ENCODE data around the gene PTPRM. TPM values are rescaled to one million over a fixed set of nuclear protein-coding genes. Genes with fewer than 3 reads are reported as not detected.

PTPRM gene
- total RNA-seq, 1 experiment from 2014 or later, result 6.2 TPM

- no peaks in the 10 kb centered on the region; a peak in 1 of 7 replicates for H3K36me3 Mint-ChIP-seq (ENCODE audit: insufficient read depth in 1 of 3, low read depth in 3 of 3)
- WGBS (ENCODE audit: extremely low coverage, insufficient read length, low lambda C conversion rate), result no CpG with 5 or more reads among the region's 5 CpGs
- Histone ChIP-seq H2BK5ac (ENCODE audit: insufficient read length, low read length) (no peak overlapping the region), H3K23ac (ENCODE audit: insufficient read length, low read depth, low read length) (no peak overlapping the region), H3K27ac (ENCODE audit: insufficient read length, low read depth, low read length) (no peak overlapping the region), H3K79me2 (ENCODE audit: insufficient read depth, low read length) (no peaks in the 10 kb centered on the region), H4K8ac (replicated peaks; ENCODE audit: insufficient read length, low read depth, low read length) (no peak overlapping the region), H2BK15ac (ENCODE audit: low read depth, low read length) (no peak overlapping the region), H2AFZ (ENCODE audit: low read length) (no peak overlapping the region), H4K91ac (ENCODE audit: insufficient read length, low read depth, low read length) (no peak overlapping the region), H2BK20ac (ENCODE audit: low read depth, low read length, poor library complexity, severe bottlenecking) (no peak overlapping the region), H3K27me3 (ENCODE audit: insufficient read depth, low read length) (no peaks in the 10 kb centered on the region), H4K20me1 (ENCODE audit: control insufficient read depth, insufficient read depth, insufficient read length) (no peaks in the 10 kb centered on the region), H3K14ac (ENCODE audit: insufficient read depth, low read length) (no peak overlapping the region), H2BK12ac (ENCODE audit: insufficient read length, low read depth, low read length) (no peak overlapping the region), H2AK5ac (ENCODE audit: insufficient read length, low read length) (no peak overlapping the region), H3K79me1 (ENCODE audit: insufficient read depth, low read depth, low read length, poor library complexity, severe bottlenecking) (no peaks in the 10 kb centered on the region), H3K4me1 (ENCODE audit: insufficient read depth, low read length) (no peaks in the 10 kb centered on the region), H3K4ac (ENCODE audit: low read depth, low read length) (no peak overlapping the region), H4K5ac (ENCODE audit: insufficient read length, low read depth, low read length) (no peak overlapping the region), H3K9me3 (ENCODE audit: control insufficient read depth, low read depth, low read length) (no peaks in the 10 kb centered on the region), H3K18ac (ENCODE audit: insufficient read length, low read depth, low read length) (no peak overlapping the region), H3K23me2 (ENCODE audit: insufficient read length, low read depth, low read length, poor library complexity, severe bottlenecking) (no peaks in the 10 kb centered on the region), H3K56ac (ENCODE audit: insufficient read length, low read depth, low read length) (no peak overlapping the region), H2BK120ac (ENCODE audit: low read depth, low read length, poor library complexity, severe bottlenecking) (no peak overlapping the region), H3K9ac (ENCODE audit: extremely low read depth, insufficient read length, low read length) (no peak overlapping the region), H3K4me2 (ENCODE audit: insufficient read depth, insufficient read length, low read length) (no peak overlapping the region), H3T11ph (ENCODE audit: low read length) (no peak overlapping the region)
- H3K27me3 Mint-ChIP-seq (ENCODE audit: low read depth), result no peaks in the 10 kb centered on the region
- no peak for DNase-seq
- peaks cover 14% of the 10 kb centered on the region in 2 experiments for H3K4me1 Mint-ChIP-seq
- H3K4me3 Mint-ChIP-seq, result no peak overlapping the region
- H3K27ac Mint-ChIP-seq, result no peak overlapping the region
- no peak for TF ChIP-seq CTCF (conservative IDR thresholded peaks at IDR 0.05)
- no peaks in the 10 kb centered on the region for H3K9me3 Mint-ChIP-seq
Measured at GRCh38 chr18:7793100-7793499, 226.0 kb downstream of the PTPRM start.
